ENCODE results near the gene MSH5. TPM values are rescaled to one million over a fixed set of nuclear protein-coding genes. Genes with fewer than 3 reads are reported as not detected.

The MSH5 gene
- total RNA-seq, 2 donors from 2014 or later = 35.7 to 57.2 TPM

- no peak for DNase-seq
- Mint-ChIP-seq H3K27me3 (ENCODE audit: insufficient read depth) (no peaks in the 10 kb centered on the region), H3K36me3 (ENCODE audit: low read depth) (peaks cover 65% of the 10 kb centered on the region), H3K27ac (no peak overlapping the region), H3K4me1 (peaks cover 9% of the 10 kb centered on the region), H3K4me3 (no peak overlapping the region), H3K9me3 (no peaks in the 10 kb centered on the region)
- no peak overlapping the region for H3K4me3 ChIP-seq (ENCODE audit: low read length)
- peaks cover 65% of the 10 kb centered on the region for H3K36me3 ChIP-seq (ENCODE audit: control insufficient read depth, insufficient read depth, low read length)
- peaks cover 7% of the 10 kb centered on the region for H3K4me1 ChIP-seq (ENCODE audit: control insufficient read depth, insufficient read depth, low read length)
- H3K9ac ChIP-seq (ENCODE audit: extremely low read depth, low read length, poor library complexity, severe bottlenecking) = no peak overlapping the region
- H3K27ac ChIP-seq (ENCODE audit: low read depth, low read length) = no peak overlapping the region
- no peak for TF ChIP-seq CTCF (conservative IDR thresholded peaks at IDR 0.05)
- WGBS, 2 experiments (ENCODE audit: insufficient coverage in 1 of 2, insufficient read length in 1 of 2) = 92 to 100% methylated on average over 1 to 6 of the region's 6 CpGs
- H3K9me3 ChIP-seq (ENCODE audit: control insufficient read depth, low read length) = no peaks in the 10 kb centered on the region
- no peaks in the 10 kb centered on the region for H3K27me3 ChIP-seq (ENCODE audit: control insufficient read depth, insufficient read depth, low read length, poor library complexity, severe bottlenecking)
These were observed 46.3 kb upstream of the MSH5 start for GRCh38 chr6:31693535-31693934.

- Histone ChIP-seq H3K9me3 (ENCODE audit: control insufficient read depth, low read length) (no peaks in the 10 kb centered on the region), H3K4me3 (ENCODE audit: low read length) (no peak overlapping the region), H3K27ac (ENCODE audit: low read depth, low read length) (no peak overlapping the region), H3K36me3 (ENCODE audit: control insufficient read depth, insufficient read depth, low read length) (peaks cover 57% of the 10 kb centered on the region), H3K4me1 (ENCODE audit: control insufficient read depth, insufficient read depth, low read length) (peaks cover 7% of the 10 kb centered on the region), H3K9ac (ENCODE audit: extremely low read depth, low read length, poor library complexity, severe bottlenecking) (no peak overlapping the region), H3K27me3 (ENCODE audit: control insufficient read depth, insufficient read depth, low read length, poor library complexity, severe bottlenecking) (no peaks in the 10 kb centered on the region)
- DNase-seq = no peak
- TF ChIP-seq CTCF (conservative IDR thresholded peaks at IDR 0.05) = no peak
- Mint-ChIP-seq H3K27me3 (ENCODE audit: insufficient read depth) (no peaks in the 10 kb centered on the region), H3K4me1 (peaks cover 17% of the 10 kb centered on the region), H3K4me3 (no peak overlapping the region), H3K36me3 (ENCODE audit: low read depth) (peaks cover 62% of the 10 kb centered on the region), H3K9me3 (no peaks in the 10 kb centered on the region), H3K27ac (no peak overlapping the region)
- WGBS, 2 experiments (ENCODE audit: insufficient coverage in 1 of 2, insufficient read length in 1 of 2) = 90% methylated on average over 3 of the region's 3 CpGs; no CpG with 5 or more reads in 1 of the 2 experiments
These were observed 42.2 kb upstream of the MSH5 start for GRCh38 chr6:31697555-31697954.

DNA sequence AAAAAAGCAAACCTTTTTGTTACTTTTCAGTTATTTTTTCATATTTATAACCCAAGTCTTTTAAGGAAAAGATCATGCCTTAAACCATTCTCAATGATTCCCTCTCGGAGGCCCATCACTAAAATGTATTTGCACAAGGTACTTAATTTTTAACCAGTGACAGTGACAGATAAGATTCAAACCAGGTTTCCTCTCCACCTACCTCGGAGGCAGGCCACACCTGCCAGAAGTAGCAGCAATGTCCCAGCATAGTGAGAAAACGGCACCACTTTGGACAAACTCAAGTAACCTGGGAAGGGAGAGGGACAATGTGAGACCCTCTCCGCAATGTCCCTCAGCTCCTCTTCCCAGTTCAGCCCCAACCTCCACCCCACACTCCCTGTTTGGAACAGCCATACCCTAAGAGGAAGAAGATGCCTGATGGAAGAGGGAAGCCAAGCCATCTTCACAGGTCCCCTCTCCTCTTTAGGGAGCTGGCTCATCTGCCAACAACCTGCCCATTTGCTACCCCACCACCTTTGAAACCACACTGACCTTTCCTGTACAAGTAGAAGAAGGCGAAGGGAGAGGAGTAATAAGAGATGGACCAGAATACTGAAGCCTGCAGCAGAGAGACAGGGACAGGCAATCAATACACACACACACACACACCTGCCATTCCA is 38.9 kb upstream of the MSH5 start:
- no peak overlapping the region for H3K27ac ChIP-seq (ENCODE audit: low read depth, low read length)

More for the DNA sequence above, 38.9 kb upstream of the MSH5 start:
- Mint-ChIP-seq H3K36me3 (ENCODE audit: low read depth) (peaks cover 38% of the 10 kb centered on the region), H3K27me3 (ENCODE audit: insufficient read depth) (no peaks in the 10 kb centered on the region), H3K4me3 (peak overlapping the region; percentile 87), H3K9me3 (no peaks in the 10 kb centered on the region), H3K27ac (no peak overlapping the region), H3K4me1 (peaks cover 17% of the 10 kb centered on the region)
- H3K27me3 ChIP-seq (ENCODE audit: control insufficient read depth, insufficient read depth, low read length, poor library complexity, severe bottlenecking) = no peaks in the 10 kb centered on the region
- no peak for TF ChIP-seq CTCF (conservative IDR thresholded peaks at IDR 0.05)
- no peak overlapping the region for H3K9ac ChIP-seq (ENCODE audit: extremely low read depth, low read length, poor library complexity, severe bottlenecking)
- H3K4me3 ChIP-seq (ENCODE audit: low read length) = peak overlapping the region; percentile 97
- DNase-seq = no peak
- 89 to 93% methylated on average over 2 to 4 of the region's 5 CpGs for WGBS, 2 experiments (ENCODE audit: insufficient coverage in 1 of 2, insufficient read length in 1 of 2)
- peaks cover 34% of the 10 kb centered on the region for H3K36me3 ChIP-seq (ENCODE audit: control insufficient read depth, insufficient read depth, low read length)
- peaks cover 7% of the 10 kb centered on the region for H3K4me1 ChIP-seq (ENCODE audit: control insufficient read depth, insufficient read depth, low read length)
- no peaks in the 10 kb centered on the region for H3K9me3 ChIP-seq (ENCODE audit: control insufficient read depth, low read length)

All from endodermal cell (in vitro differentiated cells).